Hair follicular keratinocyte (primary cell): Measurements from ENCODE around the gene TNMD. TPM values are rescaled to one million over a fixed set of nuclear protein-coding genes. Genes with fewer than 3 reads are reported as not detected.

ENCODE experiments used
- total RNA-seq: library from RNA; depleted of rRNA; stranded (reverse); fragments of >200 nt; gene quantifications from 2 replicates; pipeline ENCODE4 v1.2.3, GENCODE V29; 2015

Gene TNMD
- not detected in 2 replicates for total RNA-seq

DNA sequence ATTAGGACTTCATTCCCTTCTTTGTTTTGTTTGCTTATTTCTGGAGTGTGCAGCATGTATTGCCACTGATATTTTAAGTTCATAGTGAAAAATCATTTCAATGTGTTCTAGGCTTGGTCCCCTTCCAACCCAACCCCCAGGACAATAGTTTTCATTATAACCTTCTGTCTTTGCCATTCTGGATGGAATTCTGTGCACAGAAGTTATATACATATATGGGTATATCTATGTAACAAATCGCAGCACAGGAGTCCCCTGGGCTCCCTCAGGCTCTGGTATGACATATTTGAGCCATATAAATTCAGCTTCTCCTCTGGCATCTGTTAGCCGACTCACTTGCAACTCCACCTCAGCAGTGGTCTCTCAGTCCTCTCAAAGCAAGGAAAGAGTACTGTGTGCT, at the start of gene TNMD:
Gene TNMD, plus strand, starts transcription at position 326 of the 400 bp plus-strand sequence. CDS start 83 bp downstream, outside the sequence.

DNA sequence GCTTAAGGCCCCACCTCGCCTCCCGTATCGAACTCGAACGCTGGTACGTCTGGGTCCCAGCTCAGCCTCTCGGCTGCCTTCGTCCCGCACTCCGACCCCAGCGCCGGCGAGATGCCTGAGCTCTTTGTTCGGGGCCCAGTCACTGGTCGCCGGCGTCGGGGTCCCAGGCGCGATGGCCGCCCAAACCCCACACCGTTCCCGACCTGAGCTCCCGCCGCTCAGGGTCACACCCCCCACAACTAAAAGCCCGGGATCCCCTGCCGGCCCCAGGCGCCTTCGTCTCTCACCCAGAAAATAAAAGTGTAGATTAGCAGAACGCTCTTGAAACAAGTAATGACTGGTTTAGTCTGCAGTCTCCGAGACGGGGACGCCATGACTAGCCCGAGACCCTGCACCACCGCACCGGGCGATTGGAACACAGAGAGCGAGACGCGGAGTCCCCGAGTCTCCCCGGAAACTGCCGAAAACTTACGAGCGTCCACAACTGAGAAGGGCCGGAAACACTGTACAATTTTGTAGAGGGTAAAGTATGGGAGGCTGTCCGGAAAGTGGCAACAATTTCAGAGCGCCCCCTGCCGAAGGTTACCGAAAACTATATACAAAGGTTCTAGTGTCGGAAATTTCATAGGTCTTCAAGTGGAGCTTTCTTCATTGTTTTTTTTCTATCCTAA, 51.7 kb downstream of the TNMD start, which contains the start of gene TSPAN6:
Gene TSPAN6, minus strand, starts transcription at position 486 of the 671 bp plus-strand sequence. Its CDS starts 112 bp downstream, at position 374.

DNA sequence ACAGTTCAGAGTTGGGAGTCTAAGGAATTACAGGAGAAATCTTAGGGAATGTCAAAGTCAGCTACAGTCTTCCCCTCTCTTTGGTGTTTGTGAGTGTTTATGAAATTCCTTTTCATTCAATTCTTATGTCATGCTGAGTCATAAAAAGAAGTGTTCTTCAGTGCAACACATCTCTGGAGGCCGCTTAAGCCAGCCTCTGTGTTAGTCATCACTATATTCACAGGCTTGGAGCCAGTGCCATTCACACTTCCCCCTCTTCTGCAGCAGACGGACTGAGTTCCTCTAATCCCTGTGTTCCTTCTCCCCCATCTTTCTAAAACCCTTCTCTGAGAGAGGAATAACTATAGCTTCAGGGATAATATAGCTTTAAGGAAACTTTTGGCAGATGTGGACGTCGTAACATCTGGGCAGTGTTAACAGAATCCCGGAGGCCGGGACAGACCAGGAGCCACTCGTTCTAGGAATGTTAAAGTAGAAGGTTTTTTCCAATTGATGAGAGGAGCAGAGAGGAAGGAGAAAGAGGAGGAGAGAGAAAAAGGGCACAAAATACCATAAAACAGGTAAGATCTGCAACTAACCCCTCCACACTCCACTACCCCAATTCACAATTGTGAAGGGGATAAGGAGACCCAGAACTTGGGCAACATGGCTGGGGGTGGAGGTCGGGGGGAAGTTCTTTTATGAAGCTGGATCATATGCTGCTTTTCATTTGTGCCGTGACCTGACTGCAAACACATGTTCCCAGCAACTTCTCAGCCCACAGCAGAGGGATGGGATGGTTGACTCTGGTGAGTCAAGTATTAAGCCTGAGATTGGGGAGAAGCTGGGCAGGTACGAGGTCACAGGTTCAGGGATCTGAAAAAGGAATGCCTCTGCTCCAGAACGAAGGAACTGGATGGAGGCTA, 59.5 kb downstream of the TNMD start, which contains the start of gene SRPX2:
Gene SRPX2, plus strand, starts transcription at position 244 of the 905 bp plus-strand sequence. CDS start 2,124 bp downstream, outside the sequence.

Other genes with a start within 250 kb of the TNMD start
- gene PCDH19, start 174.7 kb upstream of the TNMD start, total RNA-seq, result not detected in 2 replicates
- gene TSPAN6, start 51.9 kb downstream of the TNMD start, total RNA-seq, result 14.8 and 18.5 TPM in 2 replicates
- 4.0 and 4.1 TPM in 2 replicates for gene SRPX2, start 59.3 kb downstream of the TNMD start, total RNA-seq
- 0.38 and 0.39 TPM in 2 replicates for gene SYTL4, start 147.2 kb downstream of the TNMD start, total RNA-seq
- gene CSTF2, start 235.5 kb downstream of the TNMD start, total RNA-seq, result 16.4 and 26.8 TPM in 2 replicates